Adrenal gland (tissue), 12 donors: ENCODE data around the gene PSENEN. TPM values are rescaled to one million over a fixed set of nuclear protein-coding genes. Genes with fewer than 3 reads are reported as not detected.

Experiments used
- DNase-seq, 7 donors: peaks; one replicate each; pipeline ENCODE4 v3.0.0-alpha.2; 2019 to 2020
- H3K27ac ChIP-seq, 5 donors: fragments of 200-600 bp; sonication (generic) in 4 of 5; 1 replicate in 3 of 5; 2 replicates in 2 of 5; pipeline versions ENCODE4 v1.5.1 to v1.8.0; 2016 to 2020; ENCODE audit warnings: mild to moderate bottlenecking in 1 of 5
- H3K27me3 ChIP-seq: fragments of 200-600 bp; 2 replicates; pipeline ENCODE4 v1.8.0; 2021
- H3K36me3 ChIP-seq, 2 donors: fragments of 200-600 bp; replicated peaks in 1 of 2; 1 replicate in 1 of 2; 2 replicates in 1 of 2; pipeline versions ENCODE4 v1.5.1 to v1.8.0; 2018 to 2022
- H3K4me1 ChIP-seq, 2 donors: fragments of 200-600 bp; replicated peaks in 1 of 2; 1 replicate in 1 of 2; 2 replicates in 1 of 2; pipeline versions ENCODE4 v1.5.1 to v1.8.0; 2018 to 2021
- H3K4me3 ChIP-seq, 4 donors: fragments of 200-600 bp; sonication (generic) in 3 of 4; one replicate each; pipeline ENCODE4 v1.5.1; 2016 to 2018
- H3K9me3 ChIP-seq, 3 donors: fragments of 200-600 bp; sonication (generic) in 1 of 3; replicated peaks in 1 of 3; 1 replicate in 2 of 3; 2 replicates in 1 of 3; pipeline versions ENCODE4 v1.5.1 to v1.8.0; 2016 to 2021
- POLR2A ChIP-seq, 2 donors: fragments of 450-650 bp; IDR thresholded peaks; one replicate each; pipeline ENCODE4 v1.6.1; 2017; ENCODE audit warnings: antibody characterized with exemption in 2 of 2, mild to moderate bottlenecking in 2 of 2, moderate library complexity in 1 of 2
- WGBS, 4 donors: extraction: QIAGEN DNeasy Blood & Tissue Kit in 2 of 4; methylation state at CpG; one replicate each; pipeline versions ENCODE4 v1.1.5 to v1.1.7; 2013 to 2017; 5-methylcytosine and 5-hydroxymethylcytosine counted together
- intact Hi-C, 2 donors: fragments of 100-400 bp; cut with DNase I; formaldehyde crosslinking; loops; one replicate each; pipeline versions ENCODE4 v1.14.1 to v1.15.0; 2022 to 2023
- polyA plus RNA-seq, 3 donors: library from polyadenylated mRNA; stranded (reverse); fragments of 200-250 nt in 2 of 3; fragments of 350-450 nt in 1 of 3; fragmentation: Illumina TruSeq in 1 of 3; extraction: RNeasy Lipid Tissue Mini Kit (QIAGEN cat#74804) in 1 of 3; gene quantifications; one replicate each; pipeline ENCODE4 v1.2.3, GENCODE V29; 2013 to 2014
- total RNA-seq, 9 donors: library from RNA; depleted of rRNA in 4 of 9; stranded (reverse); fragments of >200 nt in 4 of 9; fragments of 120-200 nt in 1 of 9; fragmentation: NEBNext Ultra II Directional in 1 of 9; extraction: Animal tissue kit (Norgen Biotek cat#: 25700) in 1 of 9; gene quantifications; one replicate each; pipeline versions ENCODE4 v1.1.0 to v1.2.4, GENCODE V29; 2013 to 2023
- TF ChIP-seq, protein P1 (sequence below), 6 experiments: fragments of 450-650 bp in 4 of 6; fragments of 200-600 bp in 2 of 6; sonication (generic) in 1 of 6; IDR thresholded peaks; 1 replicate in 5 of 6; 2 replicates in 1 of 6; pipeline versions ENCODE4 v1.5.1 to v1.8.0; 2016 to 2021; ENCODE audit warnings: antibody characterized with exemption in 6 of 6, mild to moderate bottlenecking in 2 of 6, moderate library complexity in 1 of 6
- donor health status: healthy with polysubstance abuse.
- donor health status: Bipolar disorder and iron deficiency.
- donor health status: DM: yes; HTN: yes; CAD: no.
- donor health status: DM: no; HTN: no; CAD: no.
- donor health status: DM: no; HTN: no; CAD: no.
- donor health status: DM: yes; HTN: yes; CAD: no.

PSENEN gene
- total and polyA plus RNA-seq, 12 donors, result 29.5 to 230 (median 77.3) TPM

DNA sequence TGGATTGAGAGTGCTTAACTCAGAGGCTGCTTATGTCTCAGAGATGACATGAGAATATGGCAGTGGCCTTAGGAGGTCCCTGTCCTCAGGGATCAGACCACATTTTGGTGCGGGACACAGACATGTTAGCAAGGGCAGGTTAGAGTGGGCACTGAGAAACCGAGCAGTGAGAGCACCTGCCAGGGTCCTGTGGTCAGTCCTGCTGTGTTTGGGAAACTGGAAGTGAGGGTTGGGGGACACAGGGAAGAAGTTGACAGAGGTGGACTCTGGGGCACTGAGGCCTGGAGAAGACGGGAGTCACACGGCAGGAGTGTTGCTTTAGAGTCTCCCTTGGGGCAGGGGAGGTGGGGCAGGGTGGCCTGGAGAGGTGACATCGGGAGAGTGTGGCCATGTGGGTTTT is 10.6 kb upstream of the PSENEN start:
- 88 to 93% (median 89%) methylated on average over 5 of the region's 5 CpGs for whole genome bisulfite sequencing, 4 donors
- Histone ChIP-seq H3K36me3 (peaks cover 0 to 87% of the 10 kb centered on the region in 2 donors), H3K27ac (peak overlapping the region in 1 of 5 donors; percentile 91), H3K4me1 (peaks cover 12 to 16% of the 10 kb centered on the region in 2 donors), H3K27me3 (no peaks in the 10 kb centered on the region), H3K4me3 (no peak overlapping the region), H3K9me3 (no peaks in the 10 kb centered on the region)
- intact Hi-C loops, result no loop called here
- TF ChIP-seq, protein P1, sequence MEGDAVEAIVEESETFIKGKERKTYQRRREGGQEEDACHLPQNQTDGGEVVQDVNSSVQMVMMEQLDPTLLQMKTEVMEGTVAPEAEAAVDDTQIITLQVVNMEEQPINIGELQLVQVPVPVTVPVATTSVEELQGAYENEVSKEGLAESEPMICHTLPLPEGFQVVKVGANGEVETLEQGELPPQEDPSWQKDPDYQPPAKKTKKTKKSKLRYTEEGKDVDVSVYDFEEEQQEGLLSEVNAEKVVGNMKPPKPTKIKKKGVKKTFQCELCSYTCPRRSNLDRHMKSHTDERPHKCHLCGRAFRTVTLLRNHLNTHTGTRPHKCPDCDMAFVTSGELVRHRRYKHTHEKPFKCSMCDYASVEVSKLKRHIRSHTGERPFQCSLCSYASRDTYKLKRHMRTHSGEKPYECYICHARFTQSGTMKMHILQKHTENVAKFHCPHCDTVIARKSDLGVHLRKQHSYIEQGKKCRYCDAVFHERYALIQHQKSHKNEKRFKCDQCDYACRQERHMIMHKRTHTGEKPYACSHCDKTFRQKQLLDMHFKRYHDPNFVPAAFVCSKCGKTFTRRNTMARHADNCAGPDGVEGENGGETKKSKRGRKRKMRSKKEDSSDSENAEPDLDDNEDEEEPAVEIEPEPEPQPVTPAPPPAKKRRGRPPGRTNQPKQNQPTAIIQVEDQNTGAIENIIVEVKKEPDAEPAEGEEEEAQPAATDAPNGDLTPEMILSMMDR (IDR thresholded peaks at IDR 0.05), result no peak
- TF ChIP-seq POLR2A (IDR thresholded peaks at IDR 0.05), result no peak
- no peak for DNase-seq

DNA sequence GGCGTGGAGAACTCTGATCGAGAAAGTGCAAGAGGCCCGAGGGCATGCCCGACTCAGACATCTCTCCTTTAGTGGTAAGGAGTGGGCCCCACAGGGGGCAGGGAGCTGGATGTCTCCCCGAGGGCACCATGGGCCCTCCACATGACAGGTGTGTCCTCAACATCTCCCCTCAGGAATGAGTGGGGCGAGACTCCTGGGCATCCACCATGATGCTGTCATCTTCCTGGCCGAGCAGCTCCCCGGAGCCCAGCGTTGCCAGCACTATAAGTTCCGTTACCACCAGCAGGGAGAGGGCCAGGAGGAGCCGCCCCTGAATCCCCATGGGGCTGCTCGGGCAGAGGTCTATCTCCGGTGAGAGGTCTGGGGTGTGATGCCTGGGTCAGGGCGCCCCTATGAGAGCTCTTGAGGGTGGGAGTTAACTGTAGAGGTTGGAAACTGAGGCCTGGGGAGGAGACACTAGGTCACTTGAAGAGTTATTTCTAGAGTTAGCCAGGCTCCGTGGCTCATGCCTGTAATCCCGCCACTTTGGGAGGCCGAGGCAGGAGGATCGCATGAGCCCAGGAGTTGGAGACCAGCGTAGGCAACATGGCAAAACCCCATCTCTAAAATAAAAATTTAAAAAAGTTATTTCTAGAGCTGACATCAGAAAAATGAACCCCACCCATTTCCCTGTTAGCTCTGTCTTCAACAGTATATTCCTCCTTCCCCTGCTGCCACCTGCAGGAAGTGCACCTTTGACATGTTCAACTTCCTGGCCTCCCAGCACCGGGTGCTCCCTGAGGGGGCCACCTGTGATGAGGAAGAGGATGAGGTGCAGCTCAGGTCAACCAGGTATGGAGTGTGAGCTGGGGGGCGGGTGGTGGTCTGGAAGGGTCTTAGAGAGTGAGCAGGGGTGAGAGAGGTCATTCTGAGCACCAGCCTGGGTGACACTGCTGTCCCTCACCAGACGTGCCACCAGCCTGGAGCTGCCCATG is 8.3 kb upstream of the PSENEN start:
- Histone ChIP-seq H3K4me3 (no peak overlapping the region), H3K27me3 (no peaks in the 10 kb centered on the region), H3K27ac (no peak overlapping the region), H3K36me3 (peaks cover 0 to 64% of the 10 kb centered on the region in 2 donors), H3K4me1 (peaks cover 21 to 28% of the 10 kb centered on the region in 2 donors), H3K9me3 (no peaks in the 10 kb centered on the region)
- 88 to 91% (median 89%) methylated on average over 13 to 22 of the region's 22 CpGs for WGBS, 4 donors
- no peak for DNase-seq
- intact Hi-C loops, result no loop called here
- TF ChIP-seq POLR2A (IDR thresholded peaks at IDR 0.05), result no peak
- TF ChIP-seq, protein P1 (IDR thresholded peaks at IDR 0.05), result peak in 1 of 6 experiments; percentile 12

DNA sequence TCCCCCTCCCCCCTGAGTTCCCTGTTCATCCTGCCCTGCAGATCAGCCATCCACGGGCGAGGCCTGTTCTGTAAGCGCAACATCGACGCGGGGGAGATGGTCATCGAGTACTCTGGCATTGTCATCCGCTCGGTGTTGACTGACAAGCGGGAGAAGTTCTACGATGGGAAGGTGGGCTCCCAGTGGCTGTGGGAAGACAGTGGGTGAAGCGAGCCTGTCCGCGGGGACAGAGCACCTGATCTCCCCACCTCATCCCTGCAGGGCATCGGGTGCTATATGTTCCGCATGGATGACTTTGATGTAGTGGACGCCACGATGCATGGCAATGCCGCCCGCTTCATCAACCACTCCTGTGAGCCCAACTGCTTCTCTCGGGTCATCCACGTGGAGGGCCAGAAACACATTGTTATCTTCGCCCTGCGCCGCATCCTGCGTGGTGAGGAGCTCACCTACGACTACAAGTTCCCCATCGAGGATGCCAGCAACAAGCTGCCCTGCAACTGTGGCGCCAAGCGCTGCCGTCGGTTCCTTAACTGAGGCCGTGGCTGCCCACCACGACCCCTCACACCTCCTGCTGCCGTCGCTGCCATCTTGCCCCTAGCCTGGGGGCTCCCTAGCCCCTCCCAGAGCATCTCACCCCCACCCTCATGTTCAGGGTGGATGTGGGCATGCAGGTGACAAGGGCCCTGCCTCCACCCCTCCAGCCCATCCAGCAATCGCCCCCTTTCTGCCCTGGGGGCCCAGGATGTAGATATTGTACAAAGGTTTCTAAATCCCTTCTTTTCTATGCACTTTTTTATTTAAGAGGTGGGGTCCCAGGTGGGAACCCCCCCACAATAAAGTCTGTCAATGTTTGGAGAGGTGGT is 7.2 kb upstream of the PSENEN start:
- Histone ChIP-seq H3K4me1 (peaks cover 21 to 32% of the 10 kb centered on the region in 2 donors), H3K4me3 (no peak overlapping the region), H3K36me3 (peaks cover 0 to 58% of the 10 kb centered on the region in 2 donors), H3K27ac (no peak overlapping the region), H3K9me3 (no peaks in the 10 kb centered on the region), H3K27me3 (no peaks in the 10 kb centered on the region)
- intact Hi-C loops, result no loop called here
- 90 to 93% (median 92%) methylated on average over 35 to 37 of the region's 37 CpGs for WGBS, 4 donors
- DNase-seq, result peak in 1 of 7 donors; percentile 11
- TF ChIP-seq POLR2A (IDR thresholded peaks at IDR 0.05), result no peak
- TF ChIP-seq, protein P1 (IDR thresholded peaks at IDR 0.05), result no peak

DNA sequence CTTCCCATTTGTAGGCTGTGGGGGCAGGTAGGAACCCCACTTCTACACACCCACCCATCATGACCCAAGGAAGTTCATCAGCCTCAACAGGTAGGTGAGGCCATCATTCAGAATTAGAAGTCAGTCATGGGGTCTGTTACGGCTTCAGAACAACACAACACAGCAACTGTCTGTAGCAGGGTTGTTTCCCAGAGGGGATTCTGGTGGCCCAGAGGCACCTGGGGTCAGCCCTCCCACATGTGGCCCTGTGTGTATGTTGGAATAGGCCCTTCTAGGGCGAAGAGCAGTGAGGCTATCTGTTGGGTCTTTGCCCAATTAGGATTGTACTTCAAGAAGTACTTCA is 6.6 kb upstream of the PSENEN start:
- Histone ChIP-seq H3K36me3 (peaks cover 0 to 51% of the 10 kb centered on the region in 2 donors), H3K4me3 (no peak overlapping the region), H3K9me3 (no peaks in the 10 kb centered on the region), H3K27me3 (no peaks in the 10 kb centered on the region), H3K4me1 (peaks cover 17 to 28% of the 10 kb centered on the region in 2 donors), H3K27ac (peak overlapping the region in 1 of 5 donors; percentile 86)
- TF ChIP-seq, protein P1 (IDR thresholded peaks at IDR 0.05), result no peak
- no peak for TF ChIP-seq POLR2A (IDR thresholded peaks at IDR 0.05)
- no peak for DNase-seq
- 87 to 100% (median 95%) methylated on average over 1 to 2 of the region's 2 CpGs for WGBS, 4 donors
- intact Hi-C loops, result no loop called here
